CD14-positive monocyte (primary cell): ENCODE measurements around the gene CTNND2. TPM values are rescaled to one million over a fixed set of nuclear protein-coding genes. Genes with fewer than 3 reads are reported as not detected.

ENCODE experiments used
- DNase-seq, 3 donors: peaks; one replicate each; pipeline ENCODE4 v3.0.0-alpha.2; 2011 to 2022
- H2AFZ ChIP-seq: 2 replicates; pipeline ENCODE4 v1.6.0; 2012; ENCODE audit warnings: mild to moderate bottlenecking, low read depth, low read length, inconsistent platforms; ENCODE audit not compliant: insufficient read depth, poor library complexity, severe bottlenecking
- H3K27ac ChIP-seq, 2 donors: 1 replicate in 1 of 2; 2 replicates in 1 of 2; pipeline ENCODE4 v1.5.1; 2012 to 2013; ENCODE audit warnings: low read length in 2 of 2, control low read depth in 1 of 2, inconsistent platforms in 1 of 2, low read depth in 1 of 2, mild to moderate bottlenecking in 1 of 2
- H3K27me3 ChIP-seq, 2 donors: one replicate each; pipeline versions ENCODE4 v1.6.0 to v1.6.1; 2011 to 2013; ENCODE audit warnings: low read length in 2 of 2; ENCODE audit not compliant: control insufficient read depth in 2 of 2, insufficient read depth in 2 of 2
- H3K36me3 ChIP-seq, 2 donors: replicated peaks in 1 of 2; 1 replicate in 1 of 2; 2 replicates in 1 of 2; pipeline versions ENCODE4 v1.5.1 to v1.6.1; 2012 to 2013; ENCODE audit warnings: low read length in 2 of 2, control low read depth in 1 of 2, inconsistent platforms in 1 of 2, mild to moderate bottlenecking in 1 of 2; ENCODE audit not compliant: insufficient read depth in 2 of 2, control insufficient read depth in 1 of 2
- H3K4me1 ChIP-seq, 2 donors: 1 replicate in 1 of 2; 2 replicates in 1 of 2; pipeline versions ENCODE4 v1.5.1 to v1.6.1; 2012 to 2013; ENCODE audit warnings: low read length in 2 of 2, control low read depth in 1 of 2, inconsistent platforms in 1 of 2, mild to moderate bottlenecking in 1 of 2, moderate library complexity in 1 of 2; ENCODE audit not compliant: insufficient read depth in 2 of 2, control insufficient read depth in 1 of 2
- H3K4me2 ChIP-seq: replicated peaks from 2 replicates; pipeline ENCODE3; 2012; ENCODE audit warnings: low read length, moderate library complexity, mild to moderate bottlenecking; ENCODE audit not compliant: poor library complexity, severe bottlenecking; ENCODE audit errors: extremely low read depth
- H3K4me3 ChIP-seq, 3 experiments: fragments of 200-600 bp in 1 of 3; sonication (generic) in 1 of 3; replicated peaks in 1 of 3; 1 replicate in 2 of 3; 2 replicates in 1 of 3; pipeline ENCODE4 v1.5.1; 2011 to 2013; ENCODE audit warnings: low read length in 3 of 3, mild to moderate bottlenecking in 3 of 3, control low read depth in 2 of 3, low read depth in 2 of 3, inconsistent platforms in 1 of 3, moderate library complexity in 1 of 3
- H3K79me2 ChIP-seq: 2 replicates; pipeline ENCODE4 v1.6.0; 2012; ENCODE audit warnings: mild to moderate bottlenecking, control low read depth, inconsistent platforms, low read length, moderate library complexity; ENCODE audit not compliant: insufficient read depth
- H3K9ac ChIP-seq: 2 replicates; pipeline ENCODE4 v1.6.0; 2017; ENCODE audit warnings: low read length, mild to moderate bottlenecking; ENCODE audit not compliant: insufficient read depth, poor library complexity, severe bottlenecking
- H3K9me3 ChIP-seq, 2 donors: replicated peaks in 1 of 2; 1 replicate in 1 of 2; 2 replicates in 1 of 2; pipeline versions ENCODE4 v1.5.1 to v1.6.1; 2012 to 2013; ENCODE audit warnings: low read length in 2 of 2, control low read depth in 1 of 2; ENCODE audit not compliant: control insufficient read depth in 1 of 2, insufficient read depth in 1 of 2
- H4K20me1 ChIP-seq: 2 replicates; pipeline ENCODE4 v1.6.0; 2012; ENCODE audit warnings: mild to moderate bottlenecking, low read length, control low read depth, moderate library complexity; ENCODE audit not compliant: insufficient read depth
- H3K27ac Mint-ChIP-seq, 7 donors: one replicate each; pipeline ENCODE4 v1.8.0; 2020; ENCODE audit warnings: mild to moderate bottlenecking in 7 of 7, mixed read lengths in 7 of 7, moderate library complexity in 6 of 7, inconsistent platforms in 2 of 7
- H3K27me3 Mint-ChIP-seq, 3 donors: one replicate each; pipeline ENCODE4 v1.8.0; 2021 to 2022; ENCODE audit warnings: low read depth in 3 of 3, mild to moderate bottlenecking in 3 of 3, mixed read lengths in 3 of 3, moderate library complexity in 3 of 3, inconsistent platforms in 1 of 3
- H3K36me3 Mint-ChIP-seq, 2 donors: one replicate each; pipeline ENCODE4 v1.8.0; 2020; ENCODE audit warnings: mixed read lengths in 2 of 2, inconsistent platforms in 1 of 2, mild to moderate bottlenecking in 1 of 2
- H3K4me1 Mint-ChIP-seq: one replicate; pipeline ENCODE4 v1.8.0; 2020; ENCODE audit warnings: mild to moderate bottlenecking, mixed read lengths
- H3K4me3 Mint-ChIP-seq, 2 donors: one replicate each; pipeline ENCODE4 v1.8.0; 2020; ENCODE audit warnings: mild to moderate bottlenecking in 2 of 2, mixed read lengths in 2 of 2, moderate library complexity in 1 of 2
- H3K9me3 Mint-ChIP-seq, 7 donors: one replicate each; pipeline ENCODE4 v1.8.0; 2020 to 2022; ENCODE audit warnings: mixed read lengths in 7 of 7, mild to moderate bottlenecking in 6 of 7, moderate library complexity in 6 of 7, inconsistent platforms in 2 of 7
- WGBS: methylation state at CpG from one replicate; pipeline ENCODE4 v1.1.5; 2013; ENCODE audit warnings: missing lambda C conversion rate; ENCODE audit not compliant: insufficient coverage; 5-methylcytosine and 5-hydroxymethylcytosine counted together
- intact Hi-C, 2 donors: fragments of 100-400 bp; cut with micrococcal nuclease; formaldehyde crosslinking; loops; one replicate each; pipeline versions ENCODE4 v1.15.0 to v1.15.1; 2023
- polyA plus RNA-seq, 3 donors: library from polyadenylated mRNA; depleted of rRNA in 1 of 3; unstranded in 2 of 3; stranded (reverse) in 1 of 3; fragments of 300-500 nt in 2 of 3; fragments of >200 nt in 1 of 3; fragmentation: Illumina TruSeq in 2 of 3; gene quantifications; 1 replicate in 2 of 3; 2 replicates in 1 of 3; pipeline ENCODE4 v1.2.3, GENCODE V29; 2012 to 2021
- TF ChIP-seq, protein P1 (sequence below): fragments of 200-600 bp; IDR thresholded peaks from one replicate; pipeline ENCODE4 v1.8.0; 2022; ENCODE audit warnings: antibody characterized with exemption, mild to moderate bottlenecking

Gene CTNND2
- polyA plus RNA-seq, 3 donors, result not detected

DNA sequence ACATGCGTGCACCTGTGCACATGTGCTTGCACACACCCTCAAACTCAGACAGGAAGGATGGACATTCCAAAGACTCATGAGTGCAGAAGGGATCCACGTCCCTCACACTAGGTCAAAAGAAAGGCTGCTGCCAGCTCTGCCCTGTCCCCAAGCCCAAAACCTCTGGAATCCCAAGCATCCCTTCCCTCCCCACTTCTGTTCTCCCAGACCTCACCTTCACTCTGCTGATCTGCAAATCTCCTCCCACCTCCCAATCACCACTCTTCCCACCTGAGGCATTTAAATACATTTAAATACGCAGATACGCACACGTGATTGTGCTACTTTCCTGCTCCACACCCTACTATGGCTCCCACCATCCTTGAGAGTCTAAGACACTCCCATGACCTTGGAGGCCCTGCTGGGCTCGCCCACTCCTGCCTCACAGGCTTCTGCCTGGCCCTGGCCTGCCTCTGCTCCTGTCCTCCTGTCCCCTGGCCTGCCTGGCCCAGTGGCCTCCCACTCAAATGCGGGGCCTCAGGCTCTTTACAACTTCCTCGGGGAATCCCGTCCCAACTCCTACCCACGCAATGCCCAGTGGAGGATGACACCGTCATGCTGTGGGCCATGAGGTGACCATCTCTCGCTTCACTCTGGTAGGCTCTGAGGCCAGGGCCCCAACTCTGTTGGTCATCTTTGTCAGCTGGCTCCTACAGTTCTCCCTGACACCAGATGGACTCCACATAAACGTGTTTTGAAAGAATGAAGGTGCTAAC is 664.8 kb downstream of the CTNND2 start:
- no peaks in the 10 kb centered on the region for H4K20me1 ChIP-seq
- no peaks in the 10 kb centered on the region for H3K27me3 ChIP-seq
- intact Hi-C loops, result no loop called here
- no peak overlapping the region for H3K4me2 ChIP-seq
- H2AFZ ChIP-seq, result no peak overlapping the region
- no peaks in the 10 kb centered on the region for H3K9me3 ChIP-seq
- no peaks in the 10 kb centered on the region for H3K36me3 Mint-ChIP-seq
- no peaks in the 10 kb centered on the region for H3K36me3 ChIP-seq
- no peak overlapping the region for H3K27ac ChIP-seq
- H3K4me1 ChIP-seq, result no peaks in the 10 kb centered on the region
- H3K4me1 Mint-ChIP-seq, result peaks cover 5% of the 10 kb centered on the region
- TF ChIP-seq, protein P1, sequence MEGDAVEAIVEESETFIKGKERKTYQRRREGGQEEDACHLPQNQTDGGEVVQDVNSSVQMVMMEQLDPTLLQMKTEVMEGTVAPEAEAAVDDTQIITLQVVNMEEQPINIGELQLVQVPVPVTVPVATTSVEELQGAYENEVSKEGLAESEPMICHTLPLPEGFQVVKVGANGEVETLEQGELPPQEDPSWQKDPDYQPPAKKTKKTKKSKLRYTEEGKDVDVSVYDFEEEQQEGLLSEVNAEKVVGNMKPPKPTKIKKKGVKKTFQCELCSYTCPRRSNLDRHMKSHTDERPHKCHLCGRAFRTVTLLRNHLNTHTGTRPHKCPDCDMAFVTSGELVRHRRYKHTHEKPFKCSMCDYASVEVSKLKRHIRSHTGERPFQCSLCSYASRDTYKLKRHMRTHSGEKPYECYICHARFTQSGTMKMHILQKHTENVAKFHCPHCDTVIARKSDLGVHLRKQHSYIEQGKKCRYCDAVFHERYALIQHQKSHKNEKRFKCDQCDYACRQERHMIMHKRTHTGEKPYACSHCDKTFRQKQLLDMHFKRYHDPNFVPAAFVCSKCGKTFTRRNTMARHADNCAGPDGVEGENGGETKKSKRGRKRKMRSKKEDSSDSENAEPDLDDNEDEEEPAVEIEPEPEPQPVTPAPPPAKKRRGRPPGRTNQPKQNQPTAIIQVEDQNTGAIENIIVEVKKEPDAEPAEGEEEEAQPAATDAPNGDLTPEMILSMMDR, result no peak
- DNase-seq, result no peak
- peak overlapping the region in 1 of 7 donors; percentile 48 for H3K27ac Mint-ChIP-seq
- H3K4me3 Mint-ChIP-seq, result no peak overlapping the region
- no peak overlapping the region for H3K9ac ChIP-seq
- WGBS, result 97% methylated on average over 13 of the region's 13 CpGs
- no peak overlapping the region for H3K4me3 ChIP-seq
- no peaks in the 10 kb centered on the region for H3K79me2 ChIP-seq
- peaks cover 0 to 10% (median 2%) of the 10 kb centered on the region in 7 donors for H3K9me3 Mint-ChIP-seq
- H3K27me3 Mint-ChIP-seq, result peaks cover 0 to 4% (median 0%) of the 10 kb centered on the region in 3 donors

DNA sequence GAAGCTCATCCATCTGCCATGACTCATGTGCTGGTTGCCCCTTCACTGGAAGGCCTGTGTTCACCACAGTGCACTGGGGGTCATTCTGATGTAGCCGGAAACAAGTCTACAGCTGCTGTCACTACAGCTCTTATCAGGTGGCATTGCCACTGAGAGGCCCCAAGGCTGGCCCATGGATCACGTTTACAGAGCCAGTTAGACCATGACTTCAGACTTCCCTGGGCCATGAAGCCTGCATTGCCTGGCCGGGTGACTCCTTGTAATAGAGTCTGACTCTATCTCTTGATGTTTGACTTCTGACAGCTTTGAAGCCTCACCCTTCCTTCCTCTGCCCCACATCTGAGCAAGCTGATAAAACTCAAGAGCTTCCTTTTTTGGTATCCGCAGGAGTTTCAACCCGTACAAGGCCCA is 669.7 kb downstream of the CTNND2 start:
- Mint-ChIP-seq H3K9me3 (peaks cover 14 to 29% (median 20%) of the 10 kb centered on the region in 7 donors), H3K27ac (no peak overlapping the region), H3K4me1 (peaks cover 14% of the 10 kb centered on the region), H3K27me3 (peaks cover 0 to 4% (median 0%) of the 10 kb centered on the region in 3 donors), H3K36me3 (no peaks in the 10 kb centered on the region), H3K4me3 (no peak overlapping the region)
- Histone ChIP-seq H4K20me1 (no peaks in the 10 kb centered on the region), H3K9me3 (peaks cover 11 to 13% of the 10 kb centered on the region in 2 donors), H3K9ac (no peak overlapping the region), H3K4me2 (no peak overlapping the region), H3K27me3 (no peaks in the 10 kb centered on the region), H3K36me3 (no peaks in the 10 kb centered on the region), H3K79me2 (no peaks in the 10 kb centered on the region), H3K4me1 (no peaks in the 10 kb centered on the region), H3K27ac (no peak overlapping the region), H2AFZ (no peak overlapping the region), H3K4me3 (no peak overlapping the region)
- TF ChIP-seq, protein P1, result no peak
- intact Hi-C loops, result no loop called here
- 1% methylated on average over 5 of the region's 5 CpGs for WGBS
- peak in 1 of 3 donors; percentile 2 for DNase-seq
